NCI-H1417 (cell line): ENCODE results near the gene TMOD1.

Source experiments
- DNase-seq, 3 experiments: peaks; one replicate each; lab custom pipeline; 2025; lab: John Stamatoyannopoulos, UW

Gene TMOD1

GRCh38 chr9:97517331-97518089, 16.0 kb downstream of the TMOD1 start:
- DNase-seq = no peak

- DNase-seq = no peak
Observed at GRCh38 chr9:97518166-97518908, 16.9 kb downstream of the TMOD1 start.

- peak; percentile 9 to 79 (median 66) for DNase-seq
Observed at GRCh38 chr9:97518909-97519307, 17.4 kb downstream of the TMOD1 start.

- DNase-seq = no peak
Observed at GRCh38 chr9:97519441-97519970, 18.0 kb downstream of the TMOD1 start.

GRCh38 chr9:97521576-97522333, 20.3 kb downstream of the TMOD1 start:
- DNase-seq = no peak

GRCh38 chr9:97524424-97524823, 23.0 kb downstream of the TMOD1 start:
- DNase-seq = peak in 1 of 3 experiments; percentile 25

- DNase-seq = peak in 1 of 3 experiments; percentile 15
Observed at GRCh38 chr9:97525451-97525850, 24.0 kb downstream of the TMOD1 start.

- no peak for DNase-seq
Observed at GRCh38 chr9:97526895-97527575, 25.6 kb downstream of the TMOD1 start.

GRCh38 chr9:97527626-97528528, 26.4 kb downstream of the TMOD1 start:
- peak in 1 of 3 experiments; percentile 10 for DNase-seq

- DNase-seq = no peak
Observed at GRCh38 chr9:97528529-97529230, 27.2 kb downstream of the TMOD1 start.

GRCh38 chr9:97529363-97530076, 28.1 kb downstream of the TMOD1 start:
- DNase-seq = peak in 1 of 3 experiments; percentile 4

GRCh38 chr9:97531888-97532376, 30.5 kb downstream of the TMOD1 start:
- DNase-seq = no peak

- no peak for DNase-seq
Observed at GRCh38 chr9:97534185-97534584, 32.7 kb downstream of the TMOD1 start.

GRCh38 chr9:97534961-97535594, 33.6 kb downstream of the TMOD1 start:
- no peak for DNase-seq

- DNase-seq = no peak
Observed at GRCh38 chr9:97535771-97536170, 34.3 kb downstream of the TMOD1 start.

- DNase-seq = no peak
Observed at GRCh38 chr9:97536480-97536879, 35.0 kb downstream of the TMOD1 start.

- DNase-seq = peak in 2 of 3 experiments; percentile 39 to 42
Observed at GRCh38 chr9:97543561-97543960, 42.1 kb downstream of the TMOD1 start.

- no peak for DNase-seq
Observed at GRCh38 chr9:97545486-97545885, 44.0 kb downstream of the TMOD1 start.
